GM23338 (cell line): ENCODE data around the gene NABP1. TPM values are rescaled to one million over a fixed set of nuclear protein-coding genes. Genes with fewer than 3 reads are reported as not detected.

Experiments
- ATAC-seq: fragments of 200-7000 bp; cut with Tn5 transposase; 3 replicates; pipeline ENCODE4 v1.9.1; 2020
- DNase-seq: peaks from one replicate; pipeline ENCODE4 v3.0.0-alpha.2; 2015; ENCODE audit warnings: low spot score
- H2AFZ ChIP-seq: fragments of 200-600 bp; sonication (generic); 2 replicates; pipeline ENCODE4 v1.8.0; 2016; ENCODE audit warnings: antibody characterized with exemption, mild to moderate bottlenecking, moderate library complexity
- H3F3A ChIP-seq: fragments of 200-600 bp; sonication (generic); replicated peaks from 2 replicates; pipeline ENCODE4 v1.8.0; 2017; ENCODE audit warnings: antibody characterized with exemption, mixed run types, low read depth
- H3K27ac ChIP-seq: fragments of 200-600 bp; sonication (generic); 2 replicates; pipeline ENCODE4 v1.6.1; 2016; ENCODE audit warnings: low read depth
- H3K27me3 ChIP-seq: fragments of 200-600 bp; sonication (generic); 2 replicates; pipeline ENCODE4 v1.8.0; 2016; ENCODE audit warnings: mild to moderate bottlenecking, mixed run types, moderate library complexity; ENCODE audit not compliant: insufficient read depth
- H3K36me3 ChIP-seq: fragments of 200-600 bp; sonication (generic); 2 replicates; pipeline ENCODE4 v1.8.0; 2016; ENCODE audit warnings: mild to moderate bottlenecking; ENCODE audit not compliant: insufficient read depth
- H3K4me1 ChIP-seq: fragments of 200-600 bp; sonication (generic); 2 replicates; pipeline ENCODE4 v1.8.0; 2016; ENCODE audit warnings: mild to moderate bottlenecking, moderate library complexity; ENCODE audit not compliant: insufficient read depth
- H3K4me2 ChIP-seq: fragments of 200-600 bp; sonication (generic); 2 replicates; pipeline ENCODE4 v1.7.1; 2017; ENCODE audit warnings: mixed run types
- H3K4me3 ChIP-seq: fragments of 200-600 bp; sonication (generic); 2 replicates; pipeline ENCODE4 v1.6.1; 2016; ENCODE audit warnings: mixed run types
- H3K79me2 ChIP-seq: fragments of 200-600 bp; sonication (generic); replicated peaks from 2 replicates; pipeline ENCODE4 v1.8.0; 2017; ENCODE audit warnings: mild to moderate bottlenecking; ENCODE audit not compliant: insufficient read depth
- H3K9me2 ChIP-seq: fragments of 200-600 bp; sonication (generic); 2 replicates; pipeline ENCODE4 v1.8.0; 2017; ENCODE audit not compliant: insufficient read depth
- H4K20me1 ChIP-seq: fragments of 200-600 bp; sonication (generic); replicated peaks from 2 replicates; pipeline ENCODE4 v1.8.0; 2017; ENCODE audit warnings: mild to moderate bottlenecking; ENCODE audit not compliant: insufficient read depth
- H3K27ac Mint-ChIP-seq: 2 replicates; pipeline ENCODE4 v1.8.0; 2020; ENCODE audit warnings: inconsistent platforms, mild to moderate bottlenecking, moderate library complexity, mixed read lengths
- H3K27me3 Mint-ChIP-seq: 3 replicates; pipeline ENCODE4 v1.8.0; 2022; ENCODE audit warnings: low read depth, mild to moderate bottlenecking, moderate library complexity, mixed read lengths, inconsistent platforms; ENCODE audit not compliant: insufficient read depth, poor library complexity
- H3K36me3 Mint-ChIP-seq: 3 replicates; pipeline ENCODE4 v1.8.0; 2021; ENCODE audit warnings: low read depth, mild to moderate bottlenecking, inconsistent platforms, moderate library complexity, mixed read lengths
- H3K4me1 Mint-ChIP-seq: 3 replicates; pipeline ENCODE4 v1.8.0; 2020; ENCODE audit warnings: mild to moderate bottlenecking, inconsistent platforms, mixed read lengths
- H3K4me3 Mint-ChIP-seq: 3 replicates; pipeline ENCODE4 v1.8.0; 2021; ENCODE audit warnings: moderate library complexity, mild to moderate bottlenecking, inconsistent platforms, mixed read lengths
- H3K9me3 Mint-ChIP-seq: 3 replicates; pipeline ENCODE4 v1.8.0; 2020; ENCODE audit warnings: moderate library complexity, mild to moderate bottlenecking, inconsistent platforms, mixed read lengths
- CREB1 ChIP-seq: fragments of 250-450 bp; sonication (Bioruptor Pico); IDR thresholded peaks from 2 replicates; pipeline ENCODE4 v1.5.0; 2020; ENCODE audit warnings: low read depth, mild to moderate bottlenecking, moderate library complexity
- EZH2 ChIP-seq: fragments of 200-600 bp; sonication (generic); IDR thresholded peaks from one replicate; pipeline ENCODE4 v1.8.0; 2017; ENCODE audit warnings: antibody characterized with exemption, mild to moderate bottlenecking, low read depth; ENCODE audit not compliant: unreplicated experiment
- EZH2phosphoT487 ChIP-seq: fragments of 200-600 bp; sonication (generic); IDR thresholded peaks from one replicate; pipeline ENCODE4 v1.8.1; 2018; ENCODE audit warnings: antibody characterized with exemption; ENCODE audit not compliant: unreplicated experiment
- JUNB ChIP-seq: IDR thresholded peaks from one replicate; pipeline ENCODE4 v1.6.1; 2016; ENCODE audit warnings: antibody characterized with exemption; ENCODE audit not compliant: unreplicated experiment
- POLR2AphosphoS5 ChIP-seq: IDR thresholded peaks from 2 replicates; pipeline ENCODE4 v1.6.1; 2016; ENCODE audit warnings: antibody characterized with exemption, low read depth
- ZNF114 ChIP-seq: fragments of 250-450 bp; sonication (Bioruptor Pico); IDR thresholded peaks from 2 replicates; pipeline ENCODE4 v1.5.0; 2020; ENCODE audit warnings: mild to moderate bottlenecking, moderate library complexity
- long read RNA-seq: library from polyadenylated mRNA; unstranded; transcript quantifications from one replicate; pipeline ENCODE4 v2.0.0, GENCODE V29; 2020; ENCODE audit not compliant: unreplicated experiment
- polyA plus RNA-seq: library from polyadenylated mRNA; unstranded; fragments of >200 nt; fragmentation: Nextera tagmentation; extraction: Ambion mirVana; gene quantifications from 2 replicates; pipeline ENCODE4 v1.2.1, GENCODE V29; 2016
- total RNA-seq: library from RNA; depleted of rRNA; stranded (reverse); fragments of >200 nt; shearing (Covaris generic); gene quantifications from 2 replicates; pipeline ENCODE4 v1.2.3, GENCODE V29; 2014; rRNA removed
- TF ChIP-seq, protein P1 (sequence below): IDR thresholded peaks from one replicate; pipeline ENCODE4 v1.6.1; 2018; ENCODE audit warnings: antibody characterized with exemption; ENCODE audit not compliant: unreplicated experiment
- TF ChIP-seq, protein P2 (sequence below), 2 experiments: fragments of 200-600 bp in 1 of 2; sonication (generic) in 1 of 2; conservative IDR thresholded peaks; 2 replicates each; pipeline versions ENCODE4 v1.5.1 to v1.6.1; 2016 to 2017; ENCODE audit warnings: antibody characterized with exemption in 2 of 2, low read depth in 2 of 2, mild to moderate bottlenecking in 2 of 2, moderate library complexity in 1 of 2

Gene NABP1, protein sequence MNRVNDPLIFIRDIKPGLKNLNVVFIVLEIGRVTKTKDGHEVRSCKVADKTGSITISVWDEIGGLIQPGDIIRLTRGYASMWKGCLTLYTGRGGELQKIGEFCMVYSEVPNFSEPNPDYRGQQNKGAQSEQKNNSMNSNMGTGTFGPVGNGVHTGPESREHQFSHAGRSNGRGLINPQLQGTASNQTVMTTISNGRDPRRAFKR
- total RNA-seq, result 4.9 and 5.2 TPM in 2 replicates
- polyA plus RNA-seq, result 5.3 and 5.6 TPM in 2 replicates
- long read RNA-seq, partial matches to known transcripts, result 0 of 2 reads
- long read RNA-seq, other reads (novel, unspliced or antisense), result 0 of 2 reads

DNA sequence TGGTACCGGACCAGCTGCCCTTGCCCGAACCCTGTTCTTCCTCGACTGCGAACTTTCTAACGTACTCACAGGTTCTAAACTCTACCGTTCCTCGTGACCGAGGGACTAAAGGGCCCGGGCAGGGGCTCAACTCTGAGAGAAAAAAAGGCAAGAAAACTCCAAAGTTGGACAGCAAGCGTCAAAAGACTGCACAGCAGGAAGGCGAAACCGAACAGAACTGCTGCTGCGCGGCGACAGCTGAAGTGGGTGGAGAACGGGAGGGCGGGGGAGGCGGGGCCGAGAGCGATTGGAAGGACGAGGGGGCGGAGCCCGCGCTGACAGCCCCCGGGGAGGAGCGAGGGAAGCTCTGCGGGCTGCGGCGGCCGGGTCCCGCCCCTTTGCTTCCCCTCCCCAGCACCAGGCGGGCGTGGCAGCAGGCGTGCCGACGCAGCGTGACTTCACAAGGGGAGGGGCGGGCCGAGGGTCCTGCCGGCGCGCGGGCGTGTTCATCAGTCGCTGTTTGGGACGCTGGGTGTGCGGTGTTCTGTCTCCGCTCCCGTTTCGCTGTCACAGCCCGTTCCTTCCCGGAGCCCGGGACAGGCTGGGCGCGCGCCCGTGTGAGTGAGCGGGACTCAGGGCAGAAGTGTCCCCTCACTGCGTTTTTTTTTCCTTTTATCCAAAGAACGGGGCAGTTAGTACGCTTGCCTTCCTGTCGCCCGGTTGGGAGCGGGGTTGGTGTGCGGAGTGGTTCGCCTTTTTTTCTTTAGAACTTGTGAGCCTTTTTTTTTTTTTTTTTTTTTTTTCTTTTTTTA lies at the start of gene NABP1:
Gene NABP1, plus strand, starts transcription at position 491 of the 791 bp plus-strand sequence. CDS start 479 bp downstream, outside the sequence.
- no peaks in the 10 kb centered on the region for H3K9me3 Mint-ChIP-seq
- no peak within 1 kb of the TSS; the same call in 1 of the 2 replicates for H3K27ac Mint-ChIP-seq
- ATAC-seq, result peak; percentile 87
- Histone ChIP-seq H3K36me3 (no peaks in the 10 kb centered on the region), H2AFZ (peak within 1 kb of the TSS; percentile 97), H3K9me2 (no peaks in the 10 kb centered on the region), H3K79me2 (no peaks in the 10 kb centered on the region), H3K4me1 (no peaks in the 10 kb centered on the region), H3K4me3 (peak within 1 kb of the TSS; percentile 87), H3K4me2 (peak within 1 kb of the TSS; percentile 99), H4K20me1 (no peaks in the 10 kb centered on the region), H3F3A (no peaks in the 10 kb centered on the region), H3K27me3 (peaks cover 4% of the 10 kb centered on the region; the same call in 1 of the 2 replicates), H3K27ac (0 out of 2 replicates have a peak within 1 kb of the TSS, but pooled peaks have one; percentile 56)
- TF ChIP-seq CREB1 (CRISPR knock-in tag), result peak; percentile 76
- peak; percentile 99 for TF ChIP-seq POLR2AphosphoS5
- TF ChIP-seq EZH2phosphoT487, result no peak
- TF ChIP-seq JUNB, result no peak
- peaks cover 13% of the 10 kb centered on the region for H3K27me3 Mint-ChIP-seq
- H3K4me1 Mint-ChIP-seq, result peaks cover 9% of the 10 kb centered on the region; the same call in 2 of the 3 replicates
- peak within 1 kb of the TSS; percentile 89 for H3K4me3 Mint-ChIP-seq
- no peaks in the 10 kb centered on the region for H3K36me3 Mint-ChIP-seq
- DNase-seq, result peak; percentile 96

DNA sequence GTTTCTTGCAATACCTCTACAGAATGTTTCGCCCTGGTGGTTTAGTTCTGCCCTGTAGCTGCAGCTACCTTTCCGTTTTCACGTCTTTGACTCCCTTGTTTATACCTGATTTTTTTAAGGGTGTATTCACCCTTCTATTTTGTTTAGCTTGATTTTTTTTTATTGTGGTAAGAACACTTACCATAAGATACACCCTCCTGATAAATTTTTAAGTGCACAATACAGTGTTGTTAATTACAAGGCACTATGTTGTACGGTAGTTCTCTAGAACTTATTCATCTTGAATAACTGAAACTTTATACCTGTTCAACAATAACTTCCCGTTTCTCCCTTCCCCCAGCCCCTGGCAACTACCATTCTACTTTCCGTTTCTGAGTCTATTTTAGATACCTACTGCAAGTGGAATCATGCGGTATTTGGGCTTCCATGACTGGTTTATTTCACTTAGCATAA lies 48.9 kb upstream of the NABP1 start:
- H3K27ac Mint-ChIP-seq, result no peak overlapping the region
- DNase-seq, result no peak
- TF ChIP-seq ZNF114 (CRISPR knock-in tag) (no peak), CREB1 (CRISPR knock-in tag) (no peak), EZH2 (no peak)
- TF ChIP-seq, protein P1, sequence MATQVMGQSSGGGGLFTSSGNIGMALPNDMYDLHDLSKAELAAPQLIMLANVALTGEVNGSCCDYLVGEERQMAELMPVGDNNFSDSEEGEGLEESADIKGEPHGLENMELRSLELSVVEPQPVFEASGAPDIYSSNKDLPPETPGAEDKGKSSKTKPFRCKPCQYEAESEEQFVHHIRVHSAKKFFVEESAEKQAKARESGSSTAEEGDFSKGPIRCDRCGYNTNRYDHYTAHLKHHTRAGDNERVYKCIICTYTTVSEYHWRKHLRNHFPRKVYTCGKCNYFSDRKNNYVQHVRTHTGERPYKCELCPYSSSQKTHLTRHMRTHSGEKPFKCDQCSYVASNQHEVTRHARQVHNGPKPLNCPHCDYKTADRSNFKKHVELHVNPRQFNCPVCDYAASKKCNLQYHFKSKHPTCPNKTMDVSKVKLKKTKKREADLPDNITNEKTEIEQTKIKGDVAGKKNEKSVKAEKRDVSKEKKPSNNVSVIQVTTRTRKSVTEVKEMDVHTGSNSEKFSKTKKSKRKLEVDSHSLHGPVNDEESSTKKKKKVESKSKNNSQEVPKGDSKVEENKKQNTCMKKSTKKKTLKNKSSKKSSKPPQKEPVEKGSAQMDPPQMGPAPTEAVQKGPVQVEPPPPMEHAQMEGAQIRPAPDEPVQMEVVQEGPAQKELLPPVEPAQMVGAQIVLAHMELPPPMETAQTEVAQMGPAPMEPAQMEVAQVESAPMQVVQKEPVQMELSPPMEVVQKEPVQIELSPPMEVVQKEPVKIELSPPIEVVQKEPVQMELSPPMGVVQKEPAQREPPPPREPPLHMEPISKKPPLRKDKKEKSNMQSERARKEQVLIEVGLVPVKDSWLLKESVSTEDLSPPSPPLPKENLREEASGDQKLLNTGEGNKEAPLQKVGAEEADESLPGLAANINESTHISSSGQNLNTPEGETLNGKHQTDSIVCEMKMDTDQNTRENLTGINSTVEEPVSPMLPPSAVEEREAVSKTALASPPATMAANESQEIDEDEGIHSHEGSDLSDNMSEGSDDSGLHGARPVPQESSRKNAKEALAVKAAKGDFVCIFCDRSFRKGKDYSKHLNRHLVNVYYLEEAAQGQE, result no peak
- TF ChIP-seq, protein P2, sequence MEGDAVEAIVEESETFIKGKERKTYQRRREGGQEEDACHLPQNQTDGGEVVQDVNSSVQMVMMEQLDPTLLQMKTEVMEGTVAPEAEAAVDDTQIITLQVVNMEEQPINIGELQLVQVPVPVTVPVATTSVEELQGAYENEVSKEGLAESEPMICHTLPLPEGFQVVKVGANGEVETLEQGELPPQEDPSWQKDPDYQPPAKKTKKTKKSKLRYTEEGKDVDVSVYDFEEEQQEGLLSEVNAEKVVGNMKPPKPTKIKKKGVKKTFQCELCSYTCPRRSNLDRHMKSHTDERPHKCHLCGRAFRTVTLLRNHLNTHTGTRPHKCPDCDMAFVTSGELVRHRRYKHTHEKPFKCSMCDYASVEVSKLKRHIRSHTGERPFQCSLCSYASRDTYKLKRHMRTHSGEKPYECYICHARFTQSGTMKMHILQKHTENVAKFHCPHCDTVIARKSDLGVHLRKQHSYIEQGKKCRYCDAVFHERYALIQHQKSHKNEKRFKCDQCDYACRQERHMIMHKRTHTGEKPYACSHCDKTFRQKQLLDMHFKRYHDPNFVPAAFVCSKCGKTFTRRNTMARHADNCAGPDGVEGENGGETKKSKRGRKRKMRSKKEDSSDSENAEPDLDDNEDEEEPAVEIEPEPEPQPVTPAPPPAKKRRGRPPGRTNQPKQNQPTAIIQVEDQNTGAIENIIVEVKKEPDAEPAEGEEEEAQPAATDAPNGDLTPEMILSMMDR (conservative IDR thresholded peaks at IDR 0.05; ENCODE audit: low read depth in 2 of 2), result no peak

More for the DNA sequence above, 48.9 kb upstream of the NABP1 start:
- Histone ChIP-seq H3K4me2 (no peak overlapping the region), H4K20me1 (no peaks in the 10 kb centered on the region), H3F3A (no peaks in the 10 kb centered on the region), H3K4me1 (no peaks in the 10 kb centered on the region), H3K36me3 (no peaks in the 10 kb centered on the region), H3K27me3 (no peaks in the 10 kb centered on the region), H3K9me2 (0 out of 2 replicates have a peak, but pooled peaks cover 5% of the 10 kb centered on the region), H3K79me2 (no peaks in the 10 kb centered on the region), H3K27ac (no peak overlapping the region), H2AFZ (no peak overlapping the region), H3K4me3 (no peak overlapping the region)
- no peaks in the 10 kb centered on the region for H3K9me3 Mint-ChIP-seq
- H3K4me3 Mint-ChIP-seq, result no peak overlapping the region
- H3K27me3 Mint-ChIP-seq, result peaks cover 2% of the 10 kb centered on the region
- ATAC-seq, result no peak
- H3K4me1 Mint-ChIP-seq, result no peaks in the 10 kb centered on the region
- no peaks in the 10 kb centered on the region for H3K36me3 Mint-ChIP-seq
